HG02840 (cell line): Measurements from ENCODE around the gene MAP1LC3B.

Experiments
- ATAC-seq: cut with Tn5 transposase; IDR thresholded peaks from one replicate; pipeline ENCODE4 v1.9.1; 2021; ENCODE audit warnings: mild to moderate bottlenecking, moderate library complexity, moderate number of reproducible peaks; ENCODE audit not compliant: unreplicated experiment, low FRiP score

Gene MAP1LC3B

GRCh38 chr16:87423429-87423828, 31.3 kb downstream of the MAP1LC3B start:
- ATAC-seq, result no peak

- no peak for ATAC-seq
Measured at GRCh38 chr16:87424266-87424665, 32.1 kb downstream of the MAP1LC3B start.

GRCh38 chr16:87425941-87426340, 33.8 kb downstream of the MAP1LC3B start:
- no peak for ATAC-seq

- no peak for ATAC-seq
Measured at GRCh38 chr16:87426423-87427215, 34.5 kb downstream of the MAP1LC3B start.

GRCh38 chr16:87431926-87432325, 39.8 kb downstream of the MAP1LC3B start:
- ATAC-seq, result no peak

GRCh38 chr16:87432330-87432915, 40.3 kb downstream of the MAP1LC3B start:
- ATAC-seq, result no peak

GRCh38 chr16:87434146-87434667, 42.1 kb downstream of the MAP1LC3B start:
- no peak for ATAC-seq

GRCh38 chr16:87435372-87436224, 43.5 kb downstream of the MAP1LC3B start:
- ATAC-seq, result no peak

- ATAC-seq, result no peak
Measured at GRCh38 chr16:87436225-87437172, 44.4 kb downstream of the MAP1LC3B start.

GRCh38 chr16:87437327-87437726, 45.2 kb downstream of the MAP1LC3B start:
- no peak for ATAC-seq

- ATAC-seq, result no peak
Measured at GRCh38 chr16:87437911-87438610, 45.9 kb downstream of the MAP1LC3B start.

- ATAC-seq, result no peak
Measured at GRCh38 chr16:87438611-87438985, 46.5 kb downstream of the MAP1LC3B start.

- no peak for ATAC-seq
Measured at GRCh38 chr16:87439926-87440325, 47.8 kb downstream of the MAP1LC3B start.

- ATAC-seq, result no peak
Measured at GRCh38 chr16:87441886-87442580, 49.9 kb downstream of the MAP1LC3B start.

GRCh38 chr16:87442581-87442966, 50.4 kb downstream of the MAP1LC3B start:
- ATAC-seq, result no peak

GRCh38 chr16:87443016-87443415, 50.9 kb downstream of the MAP1LC3B start:
- ATAC-seq, result no peak

GRCh38 chr16:87443964-87444363, 51.8 kb downstream of the MAP1LC3B start:
- ATAC-seq, result no peak

- no peak for ATAC-seq
Measured at GRCh38 chr16:87445486-87445885, 53.4 kb downstream of the MAP1LC3B start.

GRCh38 chr16:87446479-87446878, 54.3 kb downstream of the MAP1LC3B start:
- no peak for ATAC-seq
